BJ (cell line): ENCODE results near the gene FAM111A. TPM values are rescaled to one million over a fixed set of nuclear protein-coding genes. Genes with fewer than 3 reads are reported as not detected.
A peak's percentile ranks its signal among the peaks of the same experiment; 100 is the strongest.

Experiments
- CTCF ChIA-PET: fragments of 350-600 bp; formaldehyde crosslinking; extraction: SDS; loops from one replicate; lab custom pipeline; 2021; ENCODE audit warnings: antibody characterized with exemption, inconsistent platforms; lab: Yijun Ruan, JAX
- POLR2A ChIA-PET: fragments of 300-600 bp; sonication (Branson Sonifier 250); formaldehyde crosslinking; extraction: SDS; loops from one replicate; lab custom pipeline; 2021; ENCODE audit warnings: antibody characterized with exemption; lab: Charles Lee
- DNase-seq: peaks from one replicate; pipeline ENCODE4 v3.0.0-alpha.2; 2011; ENCODE audit warnings: low read depth
- H3K27me3 ChIP-seq: 2 replicates; pipeline ENCODE4 v1.6.0; 2011; ENCODE audit warnings: low read length; ENCODE audit not compliant: control insufficient read depth, insufficient read depth
- H3K36me3 ChIP-seq: 2 replicates; pipeline ENCODE4 v1.5.1; 2011; ENCODE audit warnings: low read length; ENCODE audit not compliant: control insufficient read depth, insufficient read depth
- H3K4me3 ChIP-seq: 2 replicates; pipeline ENCODE4 v1.5.1; 2011; ENCODE audit warnings: low read depth, mild to moderate bottlenecking, control low read depth, low read length
- polyA plus RNA-seq: library from polyadenylated mRNA; depleted of rRNA; stranded (reverse); fragments of >200 nt; gene quantifications from 2 replicates; pipeline ENCODE4 v1.2.3, GENCODE V29; 2011
- TF ChIP-seq, protein P1 (sequence below): IDR thresholded peaks from 2 replicates; pipeline ENCODE4 v1.5.1; 2011; ENCODE audit warnings: low read depth, mild to moderate bottlenecking, control low read depth, inconsistent platforms, low read length, moderate library complexity; ENCODE audit not compliant: insufficient read depth

Gene FAM111A
- polyA plus RNA-seq, 1 experiment: 19.7 TPM

DNA sequence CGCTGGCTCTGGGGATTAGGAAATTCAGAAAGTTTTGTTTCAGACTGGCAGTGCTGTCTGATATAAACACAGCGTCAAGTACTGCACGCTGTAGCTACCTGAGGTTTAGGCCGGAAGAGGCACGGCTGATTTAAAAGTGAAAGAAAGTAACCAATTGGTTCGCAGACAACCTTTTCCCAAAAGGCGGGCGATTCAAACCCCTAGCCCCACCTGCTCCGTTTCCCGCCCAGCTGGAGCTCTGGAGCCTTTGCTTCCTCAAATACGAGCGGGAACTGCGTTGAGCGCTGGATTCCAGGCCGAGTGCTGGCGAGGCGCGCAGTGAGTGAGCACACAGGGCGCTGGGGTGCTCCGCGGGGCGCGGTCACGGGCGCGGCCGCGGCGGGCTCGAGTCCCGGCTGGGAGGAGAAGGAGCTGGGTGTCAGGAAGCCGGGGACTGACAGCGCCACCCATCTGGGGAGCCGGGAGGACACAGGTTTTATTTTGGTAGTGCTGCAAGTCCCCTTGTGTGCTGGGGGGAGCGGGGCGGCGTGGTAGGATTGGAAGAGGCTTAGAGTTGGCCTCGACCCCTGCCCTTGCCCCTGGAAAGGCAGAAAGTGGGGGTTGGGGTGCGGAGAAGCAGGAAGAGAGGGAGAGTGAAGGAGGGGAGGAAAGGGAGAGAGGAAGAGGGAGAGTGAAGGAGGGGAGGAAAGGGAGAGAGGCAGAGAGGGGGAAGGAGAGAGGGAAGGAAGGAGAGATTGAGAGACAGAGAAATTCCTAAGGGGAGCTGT lies 2.1 kb downstream of the FAM111A start:
- Histone ChIP-seq H3K36me3 (no peaks in the 10 kb centered on the region), H3K27me3 (no peaks in the 10 kb centered on the region), H3K4me3 (peak overlapping the region; percentile 46)
- TF ChIP-seq, protein P1, sequence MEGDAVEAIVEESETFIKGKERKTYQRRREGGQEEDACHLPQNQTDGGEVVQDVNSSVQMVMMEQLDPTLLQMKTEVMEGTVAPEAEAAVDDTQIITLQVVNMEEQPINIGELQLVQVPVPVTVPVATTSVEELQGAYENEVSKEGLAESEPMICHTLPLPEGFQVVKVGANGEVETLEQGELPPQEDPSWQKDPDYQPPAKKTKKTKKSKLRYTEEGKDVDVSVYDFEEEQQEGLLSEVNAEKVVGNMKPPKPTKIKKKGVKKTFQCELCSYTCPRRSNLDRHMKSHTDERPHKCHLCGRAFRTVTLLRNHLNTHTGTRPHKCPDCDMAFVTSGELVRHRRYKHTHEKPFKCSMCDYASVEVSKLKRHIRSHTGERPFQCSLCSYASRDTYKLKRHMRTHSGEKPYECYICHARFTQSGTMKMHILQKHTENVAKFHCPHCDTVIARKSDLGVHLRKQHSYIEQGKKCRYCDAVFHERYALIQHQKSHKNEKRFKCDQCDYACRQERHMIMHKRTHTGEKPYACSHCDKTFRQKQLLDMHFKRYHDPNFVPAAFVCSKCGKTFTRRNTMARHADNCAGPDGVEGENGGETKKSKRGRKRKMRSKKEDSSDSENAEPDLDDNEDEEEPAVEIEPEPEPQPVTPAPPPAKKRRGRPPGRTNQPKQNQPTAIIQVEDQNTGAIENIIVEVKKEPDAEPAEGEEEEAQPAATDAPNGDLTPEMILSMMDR: 0 out of 2 replicates have a peak, but pooled peaks have one; percentile 8
- CTCF ChIA-PET: interaction anchor here (0.6 to 6.6 kb wide), 5 partner anchors 9 to 568 kb away, joined by 4 to 56 read pairs (median 9); partner anchors contain the start of gene DTX4
- POLR2A ChIA-PET: interaction anchor here (0.9 kb wide), 1 partner anchor 39 kb away, joined by 3 read pairs; no protein-coding TSS in a partner anchor
- DNase-seq: peak; percentile 42

DNA sequence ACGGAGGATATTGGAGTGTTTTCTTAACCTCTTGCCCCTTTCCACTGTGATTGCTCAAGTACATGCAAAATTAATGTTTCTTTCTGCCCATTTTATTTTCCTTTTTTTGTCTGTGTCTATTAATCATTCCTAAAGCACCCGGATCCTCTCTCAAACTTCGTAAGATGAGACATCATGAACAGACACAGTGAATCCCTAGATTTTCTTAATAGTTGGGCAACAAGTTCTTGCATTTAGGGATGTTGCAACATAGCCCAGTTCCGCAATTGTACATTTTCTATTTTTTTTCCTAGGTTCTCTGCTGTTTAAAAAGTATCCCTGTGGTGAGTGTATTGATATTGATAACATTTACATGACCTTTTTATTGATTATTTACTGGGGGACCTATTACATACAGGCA lies 2.9 kb downstream of the FAM111A start:
- CTCF ChIA-PET: interaction anchor here (0.6 to 6.6 kb wide), 5 partner anchors 10 to 569 kb away, joined by 6 to 56 read pairs (median 14); no protein-coding TSS in a partner anchor
- no peak for DNase-seq
- POLR2A ChIA-PET: no interaction called here
- H3K36me3 ChIP-seq: no peaks in the 10 kb centered on the region
- TF ChIP-seq, protein P1: no peak
- peak overlapping the region; percentile 46 for H3K4me3 ChIP-seq
- H3K27me3 ChIP-seq: no peaks in the 10 kb centered on the region

DNA sequence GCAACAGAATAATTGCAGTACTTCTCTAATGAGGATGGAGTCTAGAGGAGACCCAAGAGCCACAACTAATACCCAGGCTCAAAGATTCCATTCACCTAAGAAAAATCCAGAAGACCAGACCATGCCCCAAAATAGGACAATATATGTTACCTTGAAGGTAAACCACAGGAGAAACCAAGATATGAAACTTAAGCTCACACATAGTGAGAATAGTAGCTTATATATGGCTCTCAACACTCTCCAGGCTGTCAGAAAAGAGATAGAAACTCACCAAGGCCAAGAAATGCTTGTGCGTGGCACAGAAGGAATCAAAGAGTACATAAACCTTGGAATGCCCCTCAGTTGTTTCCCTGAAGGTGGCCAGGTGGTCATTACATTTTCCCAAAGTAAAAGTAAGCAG lies 9.1 kb downstream of the FAM111A start:
- no peaks in the 10 kb centered on the region; the same call in 1 of the 2 replicates for H3K36me3 ChIP-seq
- ChIA-PET CTCF (interaction anchor here (1.0 to 1.5 kb wide), 5 partner anchors 9 to 21 kb away, joined by 3 to 4 read pairs (median 3); no protein-coding TSS in a partner anchor), POLR2A (no interaction called here)
- H3K27me3 ChIP-seq: no peaks in the 10 kb centered on the region
- TF ChIP-seq, protein P1: no peak
- no peak overlapping the region for H3K4me3 ChIP-seq
- no peak for DNase-seq

DNA sequence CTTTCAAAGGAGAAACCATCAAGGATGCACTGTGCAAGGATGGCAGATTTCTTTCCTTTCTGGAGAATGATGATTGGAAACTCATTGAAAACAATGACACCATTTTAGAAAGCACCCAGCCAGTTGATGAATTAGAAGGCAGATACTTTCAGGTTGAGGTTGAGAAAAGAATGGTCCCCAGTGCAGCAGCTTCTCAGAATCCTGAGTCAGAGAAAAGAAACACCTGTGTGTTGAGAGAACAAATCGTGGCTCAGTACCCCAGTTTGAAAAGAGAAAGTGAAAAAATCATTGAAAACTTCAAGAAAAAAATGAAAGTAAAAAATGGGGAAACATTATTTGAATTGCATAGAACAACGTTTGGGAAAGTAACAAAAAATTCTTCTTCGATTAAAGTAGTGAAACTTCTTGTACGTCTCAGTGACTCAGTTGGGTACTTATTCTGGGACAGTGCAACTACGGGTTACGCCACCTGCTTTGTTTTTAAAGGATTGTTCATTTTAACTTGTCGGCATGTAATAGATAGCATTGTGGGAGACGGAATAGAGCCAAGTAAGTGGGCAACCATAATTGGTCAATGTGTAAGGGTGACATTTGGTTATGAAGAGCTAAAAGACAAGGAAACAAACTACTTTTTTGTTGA lies 9.8 kb downstream of the FAM111A start:
- Histone ChIP-seq H3K27me3 (no peaks in the 10 kb centered on the region), H3K36me3 (no peaks in the 10 kb centered on the region; the same call in 1 of the 2 replicates), H3K4me3 (no peak overlapping the region)
- no peak for DNase-seq
- CTCF ChIA-PET: interaction anchor here (1.0 to 1.5 kb wide), 6 partner anchors 9 to 94 kb away, joined by 3 to 4 read pairs (median 4); no protein-coding TSS in a partner anchor
- POLR2A ChIA-PET: no interaction called here
- TF ChIP-seq, protein P1: no peak

GRCh38 chr11:59154610-59155009 lies 12.0 kb downstream of the FAM111A start:
- POLR2A ChIA-PET: no interaction called here
- Histone ChIP-seq H3K36me3 (no peaks in the 10 kb centered on the region; the same call in 1 of the 2 replicates), H3K4me3 (no peak overlapping the region), H3K27me3 (no peaks in the 10 kb centered on the region)
- CTCF ChIA-PET: interaction anchor here (1.2 to 1.8 kb wide), 2 partner anchors 17 to 19 kb away, joined by 4 to 6 read pairs; partner anchors contain the start of gene DTX4
- TF ChIP-seq, protein P1: no peak
- no peak for DNase-seq
